MM.1S (cell line): ENCODE results near the gene RBP5.

Experiments used
- DNase-seq: peaks from one replicate; pipeline ENCODE4 v3.0.0-alpha.2; 2015
- H2AFZ ChIP-seq: fragments of 300-600 bp; sonication (generic); 2 replicates; pipeline ENCODE4 v1.6.0; 2016; ENCODE audit warnings: antibody characterized with exemption, low read length
- H3F3A ChIP-seq: fragments of 300-600 bp; sonication (generic); 2 replicates; pipeline ENCODE4 v1.6.1; 2016; ENCODE audit warnings: mild to moderate bottlenecking, antibody characterized with exemption, low read length, moderate library complexity, mixed read lengths; ENCODE audit not compliant: insufficient read depth
- H3K27ac ChIP-seq: fragments of 300-600 bp; sonication (generic); 2 replicates; pipeline ENCODE4 v1.5.1; 2016; ENCODE audit warnings: mild to moderate bottlenecking, low read length
- H3K27me3 ChIP-seq: fragments of 300-600 bp; sonication (generic); replicated peaks from 2 replicates; pipeline ENCODE4 v1.6.0; 2016; ENCODE audit warnings: low read length; ENCODE audit not compliant: insufficient read depth
- H3K36me3 ChIP-seq: fragments of 300-600 bp; sonication (generic); replicated peaks from 2 replicates; pipeline ENCODE4 v1.6.1; 2016; ENCODE audit warnings: mild to moderate bottlenecking, low read length, mixed read lengths; ENCODE audit not compliant: insufficient read depth
- H3K4me1 ChIP-seq: fragments of 300-600 bp; sonication (generic); 2 replicates; pipeline ENCODE4 v1.6.1; 2016; ENCODE audit warnings: low read length, mixed read lengths
- H3K4me2 ChIP-seq: fragments of 300-600 bp; sonication (generic); 2 replicates; pipeline ENCODE4 v1.6.0; 2016; ENCODE audit warnings: low read depth, low read length
- H3K4me3 ChIP-seq: fragments of 300-600 bp; sonication (generic); 2 replicates; pipeline ENCODE4 v1.5.1; 2016; ENCODE audit warnings: low read length, mixed read lengths
- H3K79me2 ChIP-seq: fragments of 300-600 bp; sonication (generic); 2 replicates; pipeline ENCODE4 v1.6.1; 2016; ENCODE audit warnings: mixed run types, low read length, mixed read lengths
- H3K9ac ChIP-seq: fragments of 300-600 bp; sonication (generic); 2 replicates; pipeline ENCODE4 v1.6.1; 2016; ENCODE audit warnings: low read length, mixed read lengths
- H3K9me2 ChIP-seq: fragments of 300-600 bp; sonication (generic); replicated peaks from 2 replicates; pipeline ENCODE4 v1.6.1; 2016; ENCODE audit warnings: mild to moderate bottlenecking, low read length, mixed read lengths; ENCODE audit not compliant: insufficient read depth
- H3K9me3 ChIP-seq: fragments of 300-600 bp; sonication (generic); replicated peaks from 2 replicates; pipeline ENCODE4 v1.6.1; 2016; ENCODE audit warnings: mild to moderate bottlenecking, low read length, mixed read lengths; ENCODE audit not compliant: insufficient read depth
- H4K20me1 ChIP-seq: fragments of 300-600 bp; sonication (generic); 2 replicates; pipeline ENCODE4 v1.6.1; 2016; ENCODE audit warnings: mild to moderate bottlenecking, low read length, moderate library complexity, mixed read lengths; ENCODE audit not compliant: insufficient read depth
- CTCF ChIP-seq: fragments of 300-600 bp; sonication (generic); IDR thresholded peaks from 2 replicates; pipeline ENCODE4 v1.5.1; 2016; ENCODE audit warnings: antibody characterized with exemption, low read length, mixed read lengths
- EZH2 ChIP-seq: fragments of 300-600 bp; sonication (generic); optimal IDR thresholded peaks from 2 replicates; pipeline ENCODE3; 2017; ENCODE audit warnings: low read depth, mild to moderate bottlenecking, antibody characterized with exemption, low read length, mixed read lengths
- EZH2phosphoT487 ChIP-seq: fragments of 300-600 bp; sonication (generic); IDR thresholded peaks from 2 replicates; pipeline ENCODE4 v1.6.1; 2018; ENCODE audit warnings: antibody characterized with exemption, low read length

RBP5 gene

GRCh38 chr12:7156259-7157197 is 27.8 kb upstream of the RBP5 start:
- H3K4me2 ChIP-seq: no peak overlapping the region
- H3K9me2 ChIP-seq: no peaks in the 10 kb centered on the region
- H2AFZ ChIP-seq: no peak overlapping the region
- no peak overlapping the region for H3K27ac ChIP-seq
- no peaks in the 10 kb centered on the region for H3K79me2 ChIP-seq
- no peaks in the 10 kb centered on the region for H3F3A ChIP-seq
- H3K36me3 ChIP-seq: no peaks in the 10 kb centered on the region
- no peaks in the 10 kb centered on the region for H3K9me3 ChIP-seq
- no peak overlapping the region for H3K4me3 ChIP-seq
- H3K9ac ChIP-seq: no peak overlapping the region
- H3K4me1 ChIP-seq: no peaks in the 10 kb centered on the region
- no peaks in the 10 kb centered on the region for H3K27me3 ChIP-seq
- TF ChIP-seq CTCF (no peak), EZH2phosphoT487 (no peak), EZH2 (no peak)
- no peaks in the 10 kb centered on the region for H4K20me1 ChIP-seq
- DNase-seq: no peak

- Histone ChIP-seq H3K36me3 (no peaks in the 10 kb centered on the region), H2AFZ (no peak overlapping the region), H3K9me3 (no peaks in the 10 kb centered on the region), H3K4me1 (no peaks in the 10 kb centered on the region), H3F3A (no peaks in the 10 kb centered on the region), H3K4me3 (no peak overlapping the region), H3K79me2 (no peaks in the 10 kb centered on the region), H3K9me2 (no peaks in the 10 kb centered on the region), H3K27me3 (no peaks in the 10 kb centered on the region), H3K4me2 (no peak overlapping the region), H4K20me1 (no peaks in the 10 kb centered on the region), H3K9ac (no peak overlapping the region), H3K27ac (no peak overlapping the region)
- no peak for DNase-seq
- no peak for TF ChIP-seq EZH2
- no peak for TF ChIP-seq CTCF
- TF ChIP-seq EZH2phosphoT487: no peak
Measured at GRCh38 chr12:7155471-7156034, 26.9 kb upstream of the RBP5 start.

GRCh38 chr12:7154901-7155470 is 26.3 kb upstream of the RBP5 start:
- no peak for DNase-seq
- no peaks in the 10 kb centered on the region for H4K20me1 ChIP-seq
- no peak overlapping the region for H3K9ac ChIP-seq
- H3K4me2 ChIP-seq: no peak overlapping the region
- H3K9me3 ChIP-seq: no peaks in the 10 kb centered on the region
- H2AFZ ChIP-seq: no peak overlapping the region
- no peaks in the 10 kb centered on the region for H3K27me3 ChIP-seq
- TF ChIP-seq EZH2phosphoT487: no peak
- TF ChIP-seq CTCF: no peak
- no peak for TF ChIP-seq EZH2
- H3K9me2 ChIP-seq: no peaks in the 10 kb centered on the region
- no peak overlapping the region for H3K4me3 ChIP-seq
- no peaks in the 10 kb centered on the region for H3K4me1 ChIP-seq
- no peaks in the 10 kb centered on the region for H3F3A ChIP-seq
- H3K27ac ChIP-seq: no peak overlapping the region
- no peaks in the 10 kb centered on the region for H3K79me2 ChIP-seq
- no peaks in the 10 kb centered on the region for H3K36me3 ChIP-seq
